K562 (cell line): ENCODE measurements around the gene HSD11B1. TPM values are rescaled to one million over a fixed set of nuclear protein-coding genes. Genes with fewer than 3 reads are reported as not detected.

Experiments used
- ATAC-seq: fragments of 200-7000 bp; cut with Tn5 transposase; 3 replicates; pipeline ENCODE4 v1.9.1; 2020; ENCODE audit warnings: moderate library complexity
- BruUV-seq: library from RNA; stranded (reverse); fragments of 400-500 nt; replicated peaks from 2 replicates; lab custom pipeline; 2021; lab: Mats Ljungman, UMichigan
- CTCF ChIA-PET: fragments of 300-600 bp; formaldehyde crosslinking; extraction: SDS; loops from one replicate; lab custom pipeline; 2021; ENCODE audit warnings: low intra/inter-chr PET ratio; lab: Yijun Ruan, JAX
- POLR2A ChIA-PET: fragments of 300-600, 350-650 bp; sonication (Branson Sonifier 250); formaldehyde crosslinking; extraction: SDS; loops from one replicate; lab custom pipeline; 2021; ENCODE audit warnings: antibody characterized with exemption, inconsistent platforms; lab: Yijun Ruan, JAX
- DNase-seq, 4 experiments: peaks; one replicate each; pipeline versions ENCODE4 v3.0.0 to v3.0.0-alpha.2; 2011 to 2018; ENCODE audit warnings: low spot score in 3 of 4, mixed read lengths in 3 of 4; ENCODE audit errors: extremely low read depth in 1 of 4
- FAIRE-seq: peaks from 2 replicates; lab custom pipeline; 2011; peaks lifted over from hg19 to GRCh38; lab: Jason Lieb, UNC
- H2AFZ ChIP-seq: 2 replicates; pipeline ENCODE4 v1.6.0; 2011; ENCODE audit warnings: low read depth, low read length, control low read depth, inconsistent platforms
- H3K27ac ChIP-seq: fragments of 200-600 bp; 3 replicates; pipeline ENCODE4 v1.8.0; 2011; ENCODE audit warnings: low read depth, mild to moderate bottlenecking, control low read depth, inconsistent platforms, low read length, moderate library complexity, mixed read lengths; ENCODE audit errors: extremely low read depth
- H3K27me3 ChIP-seq, 2 experiments: fragments of 300-600 bp in 1 of 2; 2 replicates in 1 of 2; 3 replicates in 1 of 2; pipeline versions ENCODE4 v1.6.0 to v1.8.0; 2011; ENCODE audit warnings: inconsistent platforms in 2 of 2, low read length in 2 of 2, mild to moderate bottlenecking in 1 of 2, mixed read lengths in 1 of 2, moderate library complexity in 1 of 2; ENCODE audit not compliant: control insufficient read depth in 2 of 2, insufficient read depth in 2 of 2
- H3K36me3 ChIP-seq: fragments of 300-600 bp; 3 replicates; pipeline ENCODE4 v1.8.0; 2011; ENCODE audit warnings: mild to moderate bottlenecking, low read length, inconsistent platforms; ENCODE audit not compliant: control insufficient read depth, insufficient read depth
- H3K4me1 ChIP-seq, 2 experiments: fragments of 200-600 bp in 1 of 2; replicated peaks in 1 of 2; 2 replicates in 1 of 2; 3 replicates in 1 of 2; pipeline versions ENCODE4 v1.5.1 to v1.8.0; 2011; ENCODE audit warnings: inconsistent platforms in 2 of 2, low read length in 2 of 2, mild to moderate bottlenecking in 1 of 2, mixed read lengths in 1 of 2, moderate library complexity in 1 of 2; ENCODE audit not compliant: control insufficient read depth in 2 of 2, insufficient read depth in 2 of 2
- H3K4me2 ChIP-seq: 2 replicates; pipeline ENCODE4 v1.6.1; 2011; ENCODE audit warnings: low read length, control low read depth, inconsistent platforms, mixed read lengths; ENCODE audit not compliant: insufficient read depth
- H3K4me3 ChIP-seq: fragments of 200-600 bp; sonication (generic), shearing (Covaris generic); 2 replicates; pipeline ENCODE4 v1.5.1; 2016; ENCODE audit warnings: control low read depth, inconsistent platforms
- H3K79me2 ChIP-seq: fragments of 200-600 bp; 3 replicates; pipeline ENCODE4 v1.8.0; 2011; ENCODE audit warnings: low read length, inconsistent platforms; ENCODE audit not compliant: control insufficient read depth, insufficient read depth
- H3K9ac ChIP-seq, 2 experiments: 2 replicates each; pipeline versions ENCODE4 v1.6.0 to v1.6.1; 2011; ENCODE audit warnings: low read depth in 2 of 2, low read length in 2 of 2, control low read depth in 1 of 2, inconsistent platforms in 1 of 2, mild to moderate bottlenecking in 1 of 2, mixed read lengths in 1 of 2; ENCODE audit not compliant: insufficient read depth in 1 of 2
- H3K9me1 ChIP-seq: one replicate; pipeline ENCODE4 v1.6.0; 2011; ENCODE audit warnings: inconsistent platforms, mild to moderate bottlenecking, low read length, moderate library complexity; ENCODE audit not compliant: control insufficient read depth, insufficient read depth
- H3K9me3 ChIP-seq: replicated peaks from 2 replicates; pipeline ENCODE4 v1.5.1; 2011; ENCODE audit warnings: low read depth, low read length, inconsistent platforms; ENCODE audit not compliant: control insufficient read depth, insufficient read depth
- H4K20me1 ChIP-seq: replicated peaks from 2 replicates; pipeline ENCODE4 v1.6.1; 2011; ENCODE audit warnings: low read length, inconsistent platforms, mixed read lengths; ENCODE audit not compliant: control insufficient read depth, insufficient read depth
- ARHGAP35 ChIP-seq: fragments of 450-650 bp; IDR thresholded peaks from 2 replicates; pipeline ENCODE4 v1.6.1; 2018; ENCODE audit not compliant: partially characterized antibody
- BDP1 ChIP-seq: IDR thresholded peaks from 3 replicates; pipeline ENCODE4 v1.6.1; 2011; ENCODE audit not compliant: insufficient read length, insufficient read depth
- EP300 ChIP-seq: IDR thresholded peaks from 2 replicates; pipeline ENCODE4 v1.6.1; 2012; ENCODE audit warnings: low read length, improper control_type of control experiment
- ESRRB ChIP-seq: fragments of 250-450 bp; sonication (Bioruptor Pico); IDR thresholded peaks from 2 replicates; pipeline ENCODE4 v1.5.0; 2020; ENCODE audit warnings: mild to moderate bottlenecking, moderate library complexity, borderline replicate concordance
- ETS2 ChIP-seq: IDR thresholded peaks from 2 replicates; pipeline ENCODE4 v1.6.1; 2016; ENCODE audit warnings: borderline replicate concordance, missing genetic modification characterization, mild to moderate bottlenecking, moderate library complexity, missing compliant biosample characterization; ENCODE audit not compliant: poor library complexity, severe bottlenecking
- FOXJ2 ChIP-seq: fragments of 200-800 bp; sonication (Bioruptor generic); IDR thresholded peaks from 2 replicates; pipeline ENCODE4 v1.6.1; 2016; ENCODE audit warnings: missing genetic modification characterization, missing compliant biosample characterization
- ILF3 ChIP-seq: fragments of 450-650 bp; IDR thresholded peaks from 2 replicates; pipeline ENCODE4 v1.6.1; 2018; ENCODE audit warnings: antibody characterized with exemption, mild to moderate bottlenecking, moderate library complexity, borderline replicate concordance
- NR3C1 ChIP-seq: sonication (generic); formaldehyde crosslinking; IDR thresholded peaks from 2 replicates; pipeline ENCODE4 v1.8.1; 2022; ENCODE audit warnings: missing genetic modification reagents
- RAD21 ChIP-seq, 2 experiments: fragments of 250-450 bp in 1 of 2; fragments of 450-650 bp in 1 of 2; sonication (Bioruptor Pico) in 1 of 2; formaldehyde crosslinking in 1 of 2; IDR thresholded peaks in 1 of 2; conservative IDR thresholded peaks in 1 of 2; 2 replicates each; pipeline versions ENCODE4 v1.4.0 to v1.8.0; 2020 to 2022; ENCODE audit warnings: mild to moderate bottlenecking in 2 of 2, moderate library complexity in 1 of 2
- RBM25 ChIP-seq: fragments of 200-400 bp; formaldehyde crosslinking; IDR thresholded peaks from 2 replicates; pipeline ENCODE4 v1.6.1; 2018; ENCODE audit warnings: low read length, low read depth, moderate library complexity; ENCODE audit not compliant: severe bottlenecking
- SAP30 ChIP-seq: fragments of 200-600 bp; sonication (generic); IDR thresholded peaks from 2 replicates; pipeline ENCODE4 v1.6.1; 2012; ENCODE audit warnings: borderline replicate concordance, low read depth, mild to moderate bottlenecking, moderate library complexity, low read length, control low read depth, inconsistent platforms; ENCODE audit not compliant: insufficient read depth, poor library complexity, severe bottlenecking
- SP1 ChIP-seq: sonication (generic); formaldehyde crosslinking; IDR thresholded peaks from 2 replicates; pipeline ENCODE4 v1.8.1; 2022; ENCODE audit warnings: mild to moderate bottlenecking, missing genetic modification reagents
- TRIM25 ChIP-seq: fragments of 450-650 bp; IDR thresholded peaks from 2 replicates; pipeline ENCODE4 v1.7.0; 2016; ENCODE audit warnings: borderline replicate concordance
- UBTF ChIP-seq, 2 experiments: IDR thresholded peaks; 2 replicates each; pipeline ENCODE4 v1.6.1; 2012; ENCODE audit warnings: improper control_type of control experiment in 2 of 2, low read depth in 2 of 2, low read length in 2 of 2, borderline replicate concordance in 1 of 2
- XRCC4 ChIP-seq: IDR thresholded peaks from one replicate; pipeline ENCODE4 v1.6.1; 2011; ENCODE audit not compliant: insufficient read depth, insufficient read length; ENCODE audit errors: extremely low read depth
- ZNF347 ChIP-seq: fragments of 450-650 bp; formaldehyde crosslinking; IDR thresholded peaks from 2 replicates; pipeline ENCODE4 v1.4.0; 2020; ENCODE audit warnings: low read depth, mild to moderate bottlenecking, moderate library complexity
- ZNF586 ChIP-seq: fragments of 450-650 bp; formaldehyde crosslinking; conservative IDR thresholded peaks from 2 replicates; pipeline ENCODE4 v1.4.0; 2020; ENCODE audit warnings: mild to moderate bottlenecking, moderate library complexity
- WGBS: fragments of 100-300 bp; shearing (Covaris generic); methylation state at CpG from one replicate; pipeline ENCODE4 v1.1.6; 2016; ENCODE audit warnings: low coverage, mixed read lengths; ENCODE audit not compliant: insufficient coverage; ENCODE audit errors: missing lambda C conversion rate; 5-methylcytosine and 5-hydroxymethylcytosine counted together
- in situ Hi-C: fragments of 300-500 bp; cut with MboI; formaldehyde crosslinking; loops from 4 replicates; pipeline ENCODE4 v1.15.0; 2018; ENCODE audit warnings: inconsistent platforms, mixed read lengths
- intact Hi-C: fragments of 100-400 bp; cut with micrococcal nuclease; formaldehyde crosslinking; loops from 2 replicates; pipeline ENCODE4 v1.14.2; 2022
- polyA plus RNA-seq, 8 experiments: library from polyadenylated mRNA; depleted of rRNA in 4 of 8; stranded (reverse) in 5 of 8; unstranded in 3 of 8; fragments of >200 nt; fragmentation: Nextera tagmentation in 2 of 8; fragmentation: Illumina TruSeq in 1 of 8; extraction: Ambion mirVana in 2 of 8; extraction: Trizol in 1 of 8; gene quantifications; 2 replicates each; pipeline versions ENCODE4 v1.2.1 to v1.2.3, GENCODE V29; 2011 to 2014; ENCODE audit warnings: inconsistent platforms in 1 of 8, missing spikeins in 1 of 8
- total RNA-seq, 7 experiments: library from RNA; depleted of rRNA in 6 of 7; stranded (reverse); fragments of >200 nt in 6 of 7; fragmentation: Illumina TruSeq in 2 of 7; extraction: Trizol in 2 of 7; gene quantifications; 2 replicates each; pipeline versions ENCODE4 v1.2.1 to v1.2.3, GENCODE V29; 2011 to 2021; ENCODE audit warnings: low replicate concordance in 1 of 7

HSD11B1 gene
- total and polyA plus RNA-seq, 9 of the 15 experiments (the other 6 are each of a cell fraction or from before 2014, with no cell fraction given), result 0.04 to 0.16 TPM; not detected in 7

DNA sequence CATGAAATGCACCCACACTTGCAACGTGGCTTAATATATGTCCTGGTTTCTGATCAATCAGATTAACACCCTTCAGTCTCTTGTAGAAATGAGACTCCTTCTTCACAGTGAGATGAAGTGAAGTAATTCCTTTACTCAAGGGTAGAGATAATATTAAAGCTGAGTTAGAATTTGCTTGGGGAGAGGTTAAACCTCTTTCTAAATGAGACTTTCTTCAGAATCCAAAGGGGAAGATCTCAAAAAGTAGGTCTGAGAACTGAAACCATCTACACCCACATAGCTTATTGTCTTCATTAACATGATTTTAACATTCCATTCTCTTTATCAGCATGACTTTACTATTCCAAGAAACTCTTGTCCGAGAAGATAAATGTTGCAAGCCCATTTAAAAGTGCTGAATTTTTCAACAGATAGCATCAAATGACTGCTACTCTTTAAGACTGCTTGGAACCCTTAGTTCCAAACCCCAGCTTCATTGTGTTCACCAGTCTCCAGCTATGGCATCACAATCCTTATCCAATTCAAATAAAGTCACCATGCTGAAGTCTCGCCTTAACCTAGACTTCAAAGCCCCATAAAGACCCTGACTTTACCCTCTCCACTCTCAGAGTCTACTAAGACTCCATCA is 32.0 kb downstream of the HSD11B1 start (continued):
- TF ChIP-seq RAD21 (CRISPR knock-in tag; conservative IDR thresholded peaks at IDR 0.05 in 1 of 2, IDR thresholded peaks at IDR 0.05 in 1 of 2), result no peak
- no peak for TF ChIP-seq ETS2 (tag)
- no peak for TF ChIP-seq ESRRB (CRISPR knock-in tag)
- TF ChIP-seq SP1 (CRISPR knock-in tag), result no peak
- TF ChIP-seq NR3C1 (CRISPR knock-in tag), result no peak
- TF ChIP-seq, all 486 proteins: peak for 0

DNA sequence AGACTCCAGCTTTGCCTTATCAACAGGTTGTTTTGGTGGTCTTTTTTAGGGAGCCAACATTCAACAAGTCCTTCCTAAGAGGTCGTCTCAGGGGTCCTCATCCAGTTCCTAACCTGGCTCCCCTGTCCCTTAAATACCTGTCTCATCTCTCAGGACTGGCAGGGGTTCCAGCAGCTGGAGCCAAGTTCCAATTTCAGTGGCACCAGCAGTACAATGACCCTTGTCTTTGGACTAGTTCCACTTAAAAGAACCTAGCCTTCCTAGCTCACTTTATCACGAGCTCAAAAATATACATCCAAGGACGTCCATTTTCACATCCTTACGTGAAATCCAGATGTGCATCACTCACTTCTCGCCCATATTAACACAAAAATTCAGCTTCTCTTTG is 32.5 kb downstream of the HSD11B1 start:
- ATAC-seq, result no peak
- no peaks in the 10 kb centered on the region for H3K4me1 ChIP-seq
- no peak overlapping the region for H3K27ac ChIP-seq
- ChIA-PET POLR2A (interaction anchor here (0.6 to 1.4 kb wide), 7 partner anchors 9 to 62 kb away, joined by 3 to 7 read pairs (median 3); partner anchors contain the start of gene G0S2), CTCF (no interaction called here)
- no peak overlapping the region for H3K9ac ChIP-seq
- DNase-seq, result no peak
- H3K27me3 ChIP-seq, result peaks cover 4 to 9% of the 10 kb centered on the region in 2 experiments; a peak in 2 of 5 replicates
- no peak for FAIRE-seq
- no peak overlapping the region for H3K4me2 ChIP-seq
- H3K9me1 ChIP-seq, result no peaks in the 10 kb centered on the region
- no peaks in the 10 kb centered on the region for H3K79me2 ChIP-seq
- H3K4me3 ChIP-seq, result no peak overlapping the region
- in situ Hi-C loops, result no loop called here
- WGBS, result 0% methylated on average over 5 of the region's 5 CpGs
- intact Hi-C loops, result no loop called here
- H2AFZ ChIP-seq, result no peak overlapping the region
- BruUV-seq, result no TSS peak
- no peaks in the 10 kb centered on the region for H4K20me1 ChIP-seq
- TF ChIP-seq ZNF586, result no peak
- TF ChIP-seq FOXJ2 (tag), result no peak
- no peak for TF ChIP-seq TRIM25
- TF ChIP-seq RBM25, result no peak
- TF ChIP-seq XRCC4, result no peak
- no peak for TF ChIP-seq UBTF (IDR thresholded peaks at IDR 0.05; ENCODE audit: borderline replicate concordance in 1 of 2, low read depth in 2 of 2, low read length in 2 of 2)
- no peak for TF ChIP-seq BDP1
- TF ChIP-seq EP300, result no peak
- no peak for TF ChIP-seq SAP30
- TF ChIP-seq ZNF347 (CRISPR knock-in tag), result no peak
- TF ChIP-seq ARHGAP35, result no peak
- TF ChIP-seq ILF3, result no peak
- no peaks in the 10 kb centered on the region for H3K36me3 ChIP-seq
- no peaks in the 10 kb centered on the region for H3K9me3 ChIP-seq
